CD8-positive, alpha-beta memory T cell (primary cell): ENCODE measurements around the gene OTUD1. TPM values are rescaled to one million over a fixed set of nuclear protein-coding genes. Genes with fewer than 3 reads are reported as not detected.

ENCODE experiments used
- CTCF ChIA-PET: fragments of 350-600 bp; sonication (Branson Sonifier 250); formaldehyde crosslinking; loops from one replicate; lab custom pipeline; 2021; ENCODE audit warnings: antibody characterized with exemption; lab: Charles Lee
- POLR2A ChIA-PET: fragments of 350-600 bp; sonication (Branson Sonifier 250); formaldehyde crosslinking; loops from one replicate; lab custom pipeline; 2021; ENCODE audit warnings: antibody characterized with exemption; lab: Charles Lee
- DNase-seq, 5 donors: peaks; one replicate each; pipeline versions ENCODE4 v3.0.0 to v3.0.0-alpha.2; 2020 to 2022; ENCODE audit warnings: mixed read lengths in 1 of 5
- H3K27ac ChIP-seq: one replicate; pipeline ENCODE4 v1.7.0; 2013; ENCODE audit warnings: low read depth, mild to moderate bottlenecking, low read length, moderate library complexity
- H3K27me3 ChIP-seq: 2 replicates; pipeline ENCODE4 v1.7.0; 2013; ENCODE audit warnings: low read length, mild to moderate bottlenecking; ENCODE audit not compliant: insufficient read depth, poor library complexity, severe bottlenecking
- H3K36me3 ChIP-seq: 2 replicates; pipeline ENCODE4 v1.7.0; 2013; ENCODE audit warnings: mild to moderate bottlenecking, low read length, moderate library complexity; ENCODE audit not compliant: insufficient read depth
- H3K4me1 ChIP-seq: 2 replicates; pipeline ENCODE4 v1.7.0; 2013; ENCODE audit warnings: mild to moderate bottlenecking, low read length, moderate library complexity; ENCODE audit not compliant: insufficient read depth
- H3K4me3 ChIP-seq: 2 replicates; pipeline ENCODE4 v1.7.0; 2013; ENCODE audit warnings: mild to moderate bottlenecking, low read length
- H3K9me3 ChIP-seq: 2 replicates; pipeline ENCODE4 v1.7.0; 2013; ENCODE audit warnings: mild to moderate bottlenecking, low read length
- H3K27ac Mint-ChIP-seq, 8 donors: one replicate each; pipeline ENCODE4 v1.8.0; 2020 to 2021; ENCODE audit warnings: mixed read lengths in 8 of 8, mild to moderate bottlenecking in 6 of 8, inconsistent platforms in 3 of 8, moderate library complexity in 3 of 8
- H3K27me3 Mint-ChIP-seq, 2 donors: one replicate each; pipeline ENCODE4 v1.8.0; 2020 to 2021; ENCODE audit warnings: mixed read lengths in 2 of 2, mild to moderate bottlenecking in 1 of 2, moderate library complexity in 1 of 2
- H3K36me3 Mint-ChIP-seq, 3 donors: one replicate each; pipeline ENCODE4 v1.8.0; 2020 to 2021; ENCODE audit warnings: mixed read lengths in 3 of 3, inconsistent platforms in 1 of 3, mild to moderate bottlenecking in 1 of 3
- H3K4me1 Mint-ChIP-seq, 3 donors: one replicate each; pipeline ENCODE4 v1.8.0; 2020 to 2021; ENCODE audit warnings: mixed read lengths in 3 of 3, inconsistent platforms in 1 of 3, mild to moderate bottlenecking in 1 of 3
- H3K4me3 Mint-ChIP-seq, 7 donors: one replicate each; pipeline ENCODE4 v1.8.0; 2020 to 2021; ENCODE audit warnings: mixed read lengths in 7 of 7, mild to moderate bottlenecking in 6 of 7, moderate library complexity in 4 of 7, inconsistent platforms in 2 of 7
- H3K9me3 Mint-ChIP-seq, 5 donors: one replicate each; pipeline ENCODE4 v1.8.0; 2020 to 2022; ENCODE audit warnings: mixed read lengths in 5 of 5, mild to moderate bottlenecking in 3 of 5, moderate library complexity in 2 of 5, inconsistent platforms in 1 of 5
- polyA plus RNA-seq: library from polyadenylated mRNA; unstranded; fragments of 300-500 nt; fragmentation: Illumina TruSeq; gene quantifications from one replicate; pipeline ENCODE4 v1.2.3, GENCODE V29; 2021
- total RNA-seq, 2 experiments: library from RNA; stranded (reverse); gene quantifications; one replicate each; pipeline ENCODE4 v1.2.3, GENCODE V29; 2021

OTUD1 gene
- total and polyA plus RNA-seq, 3 experiments from 2014 or later: 6.6 to 17.2 (median 6.9) TPM

- H3K4me3 ChIP-seq: no peak overlapping the region
- Mint-ChIP-seq H3K9me3 (no peaks in the 10 kb centered on the region), H3K4me1 (no peaks in the 10 kb centered on the region), H3K27ac (no peak overlapping the region), H3K36me3 (no peaks in the 10 kb centered on the region), H3K27me3 (peaks cover 0 to 3% of the 10 kb centered on the region in 2 donors), H3K4me3 (no peak overlapping the region)
- CTCF ChIA-PET: interaction anchor here (0.8 kb wide), 1 partner anchor 23 kb away, joined by 3 read pairs; no protein-coding TSS in a partner anchor
- H3K4me1 ChIP-seq: no peaks in the 10 kb centered on the region
- POLR2A ChIA-PET: no interaction called here
- H3K27me3 ChIP-seq: no peaks in the 10 kb centered on the region
- DNase-seq: no peak
- no peak overlapping the region for H3K27ac ChIP-seq
- no peaks in the 10 kb centered on the region for H3K9me3 ChIP-seq
- no peaks in the 10 kb centered on the region for H3K36me3 ChIP-seq
Measured at GRCh38 chr10:23432639-23433038, 6.2 kb upstream of the OTUD1 start.

GRCh38 chr10:23433701-23434100, 5.2 kb upstream of the OTUD1 start:
- H3K27me3 Mint-ChIP-seq: peaks cover 0 to 3% of the 10 kb centered on the region in 2 donors
- DNase-seq: no peak
- H3K4me3 Mint-ChIP-seq: no peak overlapping the region
- Histone ChIP-seq H3K36me3 (no peaks in the 10 kb centered on the region), H3K27ac (no peak overlapping the region), H3K4me3 (no peak overlapping the region), H3K9me3 (no peaks in the 10 kb centered on the region), H3K4me1 (peaks cover 7% of the 10 kb centered on the region), H3K27me3 (no peaks in the 10 kb centered on the region)
- H3K36me3 Mint-ChIP-seq: no peaks in the 10 kb centered on the region
- POLR2A ChIA-PET: no interaction called here
- peaks cover 4 to 7% (median 7%) of the 10 kb centered on the region in 3 donors for H3K4me1 Mint-ChIP-seq
- H3K9me3 Mint-ChIP-seq: no peaks in the 10 kb centered on the region
- H3K27ac Mint-ChIP-seq: no peak overlapping the region
- CTCF ChIA-PET: interaction anchor here (0.8 kb wide), 1 partner anchor 22 kb away, joined by 3 read pairs; no protein-coding TSS in a partner anchor

- no peaks in the 10 kb centered on the region for H3K9me3 Mint-ChIP-seq
- peaks cover 0 to 3% of the 10 kb centered on the region in 2 donors for H3K27me3 Mint-ChIP-seq
- peak overlapping the region in 1 of 7 donors; percentile 14 for H3K4me3 Mint-ChIP-seq
- H3K36me3 Mint-ChIP-seq: peaks cover 0 to 3% (median 0%) of the 10 kb centered on the region in 3 donors
- H3K4me1 Mint-ChIP-seq: peaks cover 7 to 10% (median 9%) of the 10 kb centered on the region in 3 donors
- Histone ChIP-seq H3K36me3 (no peaks in the 10 kb centered on the region), H3K4me1 (peaks cover 9% of the 10 kb centered on the region), H3K27ac (no peak overlapping the region), H3K9me3 (no peaks in the 10 kb centered on the region), H3K27me3 (no peaks in the 10 kb centered on the region), H3K4me3 (no peak overlapping the region)
- peak overlapping the region in 2 of 8 donors; percentile 1 to 89 for H3K27ac Mint-ChIP-seq
- ChIA-PET CTCF (no interaction called here), POLR2A (no interaction called here)
- DNase-seq: no peak
Measured at GRCh38 chr10:23435378-23435777, 3.5 kb upstream of the OTUD1 start.

GRCh38 chr10:23436983-23437382, 1.9 kb upstream of the OTUD1 start:
- Mint-ChIP-seq H3K4me1 (peaks cover 23 to 26% (median 25%) of the 10 kb centered on the region in 3 donors), H3K27ac (peak overlapping the region in 5 of 8 donors; percentile 51 to 93 (median 86)), H3K36me3 (peaks cover 0 to 16% (median 3%) of the 10 kb centered on the region in 3 donors), H3K4me3 (peak overlapping the region in 3 of 7 donors; percentile 29 to 92 (median 84)), H3K9me3 (no peaks in the 10 kb centered on the region), H3K27me3 (peaks cover 0 to 2% of the 10 kb centered on the region in 2 donors)
- POLR2A ChIA-PET: no interaction called here
- no peak overlapping the region for H3K27ac ChIP-seq
- CTCF ChIA-PET: interaction anchor here (1.0 kb wide), 1 partner anchor 10 kb away, joined by 3 read pairs; no protein-coding TSS in a partner anchor
- no peaks in the 10 kb centered on the region for H3K27me3 ChIP-seq
- peaks cover 25% of the 10 kb centered on the region for H3K4me1 ChIP-seq
- H3K9me3 ChIP-seq: no peaks in the 10 kb centered on the region
- no peaks in the 10 kb centered on the region for H3K36me3 ChIP-seq
- no peak for DNase-seq
- no peak overlapping the region for H3K4me3 ChIP-seq

- Histone ChIP-seq H3K27me3 (no peaks in the 10 kb centered on the region), H3K9me3 (no peaks in the 10 kb centered on the region), H3K36me3 (no peaks in the 10 kb centered on the region), H3K4me1 (peaks cover 34% of the 10 kb centered on the region), H3K27ac (peak overlapping the region; percentile 75), H3K4me3 (peak overlapping the region; percentile 69)
- POLR2A ChIA-PET: interaction anchor here (0.5 to 2.1 kb wide), 7 partner anchors 9 to 811 kb away, joined by 3 to 7 read pairs (median 4); no protein-coding TSS in a partner anchor
- peak overlapping the region; percentile 80 to 92 (median 85) for H3K4me3 Mint-ChIP-seq
- H3K9me3 Mint-ChIP-seq: no peaks in the 10 kb centered on the region
- H3K27ac Mint-ChIP-seq: peak overlapping the region; percentile 85 to 98 (median 90)
- DNase-seq: no peak
- peaks cover 33 to 37% (median 36%) of the 10 kb centered on the region in 3 donors for H3K4me1 Mint-ChIP-seq
- H3K36me3 Mint-ChIP-seq: peaks cover 0 to 23% (median 3%) of the 10 kb centered on the region in 3 donors
- peaks cover 0 to 2% of the 10 kb centered on the region in 2 donors for H3K27me3 Mint-ChIP-seq
- CTCF ChIA-PET: interaction anchor here (1.0 to 2.2 kb wide), 5 partner anchors 9 to 122 kb away, joined by 3 to 8 read pairs (median 4); no protein-coding TSS in a partner anchor
Measured at GRCh38 chr10:23437963-23438546, 820 bp upstream of the OTUD1 start.

GRCh38 chr10:23439452-23439960, 631 bp downstream of the OTUD1 start:
- Histone ChIP-seq H3K27ac (peak overlapping the region; percentile 70), H3K9me3 (no peaks in the 10 kb centered on the region), H3K36me3 (no peaks in the 10 kb centered on the region), H3K27me3 (no peaks in the 10 kb centered on the region), H3K4me3 (peak overlapping the region; percentile 40), H3K4me1 (peaks cover 34% of the 10 kb centered on the region)
- Mint-ChIP-seq H3K27ac (peak overlapping the region in 1 of 8 donors; percentile 61), H3K4me3 (peak overlapping the region in 5 of 7 donors; percentile 28 to 84 (median 53)), H3K36me3 (peaks cover 0 to 34% (median 3%) of the 10 kb centered on the region in 3 donors), H3K4me1 (peaks cover 38 to 45% (median 42%) of the 10 kb centered on the region in 3 donors), H3K9me3 (no peaks in the 10 kb centered on the region), H3K27me3 (peaks cover 0 to 2% of the 10 kb centered on the region in 2 donors)
- ChIA-PET CTCF (interaction anchor here (1.7 to 2.2 kb wide), 2 partner anchors 74 to 124 kb away, joined by 4 to 8 read pairs; no protein-coding TSS in a partner anchor), POLR2A (interaction anchor here (0.6 to 2.1 kb wide), 7 partner anchors 9 to 1436 kb away, joined by 3 to 7 read pairs (median 3); partner anchors contain the start of gene DNAJC1)
- DNase-seq: peak in 1 of 5 donors; percentile 6

- Mint-ChIP-seq H3K4me1 (peaks cover 38 to 49% (median 45%) of the 10 kb centered on the region in 3 donors), H3K9me3 (no peaks in the 10 kb centered on the region), H3K36me3 (peaks cover 0 to 38% (median 3%) of the 10 kb centered on the region in 3 donors), H3K4me3 (peak overlapping the region; percentile 90 to 97 (median 91)), H3K27me3 (peaks cover 0 to 2% of the 10 kb centered on the region in 2 donors), H3K27ac (peak overlapping the region; percentile 50 to 97 (median 88))
- H3K27ac ChIP-seq: peak overlapping the region; percentile 44
- H3K36me3 ChIP-seq: no peaks in the 10 kb centered on the region
- H3K4me1 ChIP-seq: peaks cover 34% of the 10 kb centered on the region
- peak overlapping the region; percentile 82 for H3K4me3 ChIP-seq
- POLR2A ChIA-PET: interaction anchor here (1.0 to 2.1 kb wide), 2 partner anchors 9 to 1437 kb away, joined by 3 to 7 read pairs; partner anchors contain the start of gene DNAJC1
- no peaks in the 10 kb centered on the region for H3K27me3 ChIP-seq
- CTCF ChIA-PET: no interaction called here
- DNase-seq: peak; percentile 6 to 51 (median 17)
- no peaks in the 10 kb centered on the region for H3K9me3 ChIP-seq
Measured at GRCh38 chr10:23439961-23440889, 1.4 kb downstream of the OTUD1 start.
